Fibroblast of lung (primary cell): Measurements from ENCODE around the gene NDUFA9.

Experiments used
- EZH2 ChIP-seq: IDR thresholded peaks from 2 replicates; pipeline ENCODE4 v1.5.1; 2012; ENCODE audit warnings: low read length, control low read depth, mild to moderate bottlenecking; ENCODE audit errors: missing control alignments
- TF ChIP-seq, protein P1 (sequence below), 2 donors: IDR thresholded peaks in 1 of 2; conservative IDR thresholded peaks in 1 of 2; 1 replicate in 1 of 2; 2 replicates in 1 of 2; pipeline ENCODE4 v1.5.1; 2011 to 2012; ENCODE audit warnings: low read length in 2 of 2, control low read depth in 1 of 2, inconsistent platforms in 1 of 2, low read depth in 1 of 2, mild to moderate bottlenecking in 1 of 2

DNA sequence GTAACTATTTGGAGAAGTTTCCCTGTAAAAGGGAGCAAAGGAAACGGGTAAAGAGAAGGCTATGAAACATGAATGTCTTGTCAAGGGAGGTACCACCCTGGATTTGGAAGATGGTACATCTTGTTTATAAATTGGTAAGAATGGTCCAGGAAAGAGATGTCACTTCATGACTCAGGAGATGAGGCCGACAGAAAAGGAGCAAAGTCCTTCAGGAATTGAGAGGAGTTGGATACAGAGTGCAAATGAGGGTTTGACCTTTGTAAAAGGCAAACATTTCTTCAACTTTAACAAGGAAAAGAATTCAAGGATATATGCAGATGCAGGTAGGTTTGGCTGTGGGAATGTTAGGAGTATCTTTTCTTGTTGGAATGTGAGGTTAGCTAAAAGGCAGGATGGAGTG is 30.8 kb downstream of the NDUFA9 start:
- TF ChIP-seq, protein P1, sequence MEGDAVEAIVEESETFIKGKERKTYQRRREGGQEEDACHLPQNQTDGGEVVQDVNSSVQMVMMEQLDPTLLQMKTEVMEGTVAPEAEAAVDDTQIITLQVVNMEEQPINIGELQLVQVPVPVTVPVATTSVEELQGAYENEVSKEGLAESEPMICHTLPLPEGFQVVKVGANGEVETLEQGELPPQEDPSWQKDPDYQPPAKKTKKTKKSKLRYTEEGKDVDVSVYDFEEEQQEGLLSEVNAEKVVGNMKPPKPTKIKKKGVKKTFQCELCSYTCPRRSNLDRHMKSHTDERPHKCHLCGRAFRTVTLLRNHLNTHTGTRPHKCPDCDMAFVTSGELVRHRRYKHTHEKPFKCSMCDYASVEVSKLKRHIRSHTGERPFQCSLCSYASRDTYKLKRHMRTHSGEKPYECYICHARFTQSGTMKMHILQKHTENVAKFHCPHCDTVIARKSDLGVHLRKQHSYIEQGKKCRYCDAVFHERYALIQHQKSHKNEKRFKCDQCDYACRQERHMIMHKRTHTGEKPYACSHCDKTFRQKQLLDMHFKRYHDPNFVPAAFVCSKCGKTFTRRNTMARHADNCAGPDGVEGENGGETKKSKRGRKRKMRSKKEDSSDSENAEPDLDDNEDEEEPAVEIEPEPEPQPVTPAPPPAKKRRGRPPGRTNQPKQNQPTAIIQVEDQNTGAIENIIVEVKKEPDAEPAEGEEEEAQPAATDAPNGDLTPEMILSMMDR (conservative IDR thresholded peaks at IDR 0.05 in 1 of 2, IDR thresholded peaks at IDR 0.05 in 1 of 2; ENCODE audit: low read depth in 1 of 2, low read length in 2 of 2): no peak
- no peak for TF ChIP-seq EZH2
